LoVo (cell line): ENCODE data around the gene PPEF1.
A peak's percentile ranks its signal among the peaks of the same experiment; 100 is the strongest.
"Not testable (repeated sequence)": the region's sequence is repeated elsewhere in the genome, so short reads cannot be mapped to it uniquely, and the experiment has no call there.

Experiments
- DNase-seq: peaks from one replicate; pipeline ENCODE4 v3.0.0-alpha.2; 2016; ENCODE audit warnings: low spot score

Gene PPEF1

DNA sequence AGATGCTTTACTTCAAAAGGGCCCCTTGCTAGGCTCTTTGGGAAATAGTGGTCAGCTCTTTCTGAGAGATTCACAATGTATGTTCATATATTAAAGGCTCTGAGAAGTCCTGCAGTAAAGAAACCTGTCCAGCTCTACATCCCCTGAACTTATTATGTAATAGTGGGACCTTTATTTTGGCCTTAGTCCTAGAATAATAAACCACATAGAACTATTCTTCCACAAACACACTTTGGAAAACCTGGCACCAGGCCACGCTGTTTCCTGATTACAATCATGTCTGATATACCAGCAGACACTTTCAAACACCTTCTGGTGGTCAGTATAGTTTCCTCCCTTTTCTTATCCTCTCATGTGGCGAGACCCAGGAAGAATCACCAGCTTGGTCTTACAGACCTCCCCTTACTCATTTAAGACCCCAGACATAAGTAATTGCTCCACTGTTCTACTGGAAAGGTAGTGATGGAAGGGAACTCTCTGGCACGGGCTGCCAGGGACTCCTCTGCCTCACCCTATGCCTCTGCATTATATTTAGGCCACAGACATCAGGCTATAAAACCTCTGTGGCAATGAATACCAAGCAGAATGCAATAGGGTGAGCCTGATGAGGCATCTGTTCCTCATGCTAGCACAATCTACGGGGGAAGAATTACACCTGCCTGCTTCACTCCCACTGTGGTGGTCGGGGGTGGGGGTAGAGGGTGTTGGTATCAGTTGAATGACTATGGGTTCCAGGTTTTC, 5.7 kb upstream of the PPEF1 start:
- DNase-seq = peak; percentile 3

DNA sequence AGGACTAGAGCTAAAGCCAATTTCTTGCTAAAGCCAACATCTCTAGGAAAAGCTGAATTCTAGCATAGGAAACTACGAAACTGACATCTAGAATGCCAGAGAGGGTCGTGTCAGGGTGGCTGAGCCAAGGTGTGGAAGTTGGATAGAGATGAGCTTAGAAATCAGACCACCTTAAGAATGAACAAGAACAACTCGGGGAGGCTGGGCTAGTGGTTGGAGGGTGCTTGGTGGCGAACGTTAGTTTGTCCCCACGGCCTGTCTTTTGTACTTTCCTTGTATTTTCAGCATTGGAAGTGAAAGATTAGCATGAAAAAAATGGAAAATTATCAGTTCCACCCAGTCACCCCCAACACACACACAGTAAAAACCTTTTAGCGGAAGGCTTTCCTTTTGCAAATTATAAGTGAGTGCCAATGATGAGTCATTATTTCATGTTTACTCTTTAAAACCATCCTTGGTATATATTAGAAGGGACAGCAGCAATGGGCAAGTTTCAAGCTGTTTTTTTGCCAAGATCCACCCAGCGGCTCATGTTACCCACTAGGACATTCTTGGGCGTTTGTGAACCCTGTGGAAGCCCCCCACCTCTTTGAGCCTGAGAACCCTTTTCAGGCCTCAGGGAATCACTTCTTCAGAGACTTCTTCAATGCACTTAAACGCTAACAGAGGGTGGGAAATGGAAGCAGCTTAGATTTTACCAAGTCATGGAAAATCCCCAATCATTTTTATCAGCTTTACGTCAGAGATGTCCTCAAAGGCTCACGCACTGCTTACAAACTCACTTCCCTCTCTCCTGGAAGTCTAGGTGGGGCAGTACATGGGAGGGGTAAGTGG, 4.9 kb upstream of the PPEF1 start:
- DNase-seq = peak; percentile 29

DNA sequence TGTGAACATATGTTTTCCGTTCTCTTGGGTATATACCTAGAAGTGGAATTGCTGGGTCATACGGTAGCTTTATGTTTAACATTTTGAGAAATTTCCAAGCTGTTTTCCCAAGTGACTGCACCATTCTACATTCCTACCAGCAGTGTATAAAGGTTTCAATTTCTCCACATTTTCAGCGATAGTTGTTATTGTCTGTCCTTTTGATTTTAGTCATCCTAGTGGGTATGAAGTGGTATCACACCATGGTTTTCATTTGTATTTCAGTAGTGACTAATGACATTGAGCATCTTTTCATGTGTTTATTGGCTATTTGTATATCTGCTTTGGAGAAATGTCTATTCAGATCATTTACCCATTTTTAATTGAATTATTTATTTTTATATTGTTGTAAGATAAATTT, 2.4 kb downstream of the PPEF1 start:
- DNase-seq = no peak

DNA sequence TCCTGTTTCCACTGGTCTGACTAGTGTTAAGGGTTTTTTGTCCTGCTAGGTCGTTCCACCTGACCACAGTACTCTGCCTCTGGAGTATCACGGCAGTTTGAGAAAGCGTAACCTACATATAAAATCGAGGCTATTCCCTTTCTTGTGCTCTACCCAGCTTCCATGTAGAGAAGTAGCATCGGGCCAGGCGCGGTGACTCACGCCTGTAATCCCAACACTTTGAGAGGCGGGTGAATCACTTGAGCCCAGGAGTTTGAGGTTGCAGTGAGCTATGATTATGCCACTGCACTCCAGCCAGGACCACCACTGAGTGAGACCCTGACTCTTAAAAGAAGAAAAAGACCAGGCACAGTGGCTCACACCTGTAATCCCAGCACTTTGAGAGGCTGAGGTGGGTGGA, 7.5 kb downstream of the PPEF1 start:
- no peak for DNase-seq

DNA sequence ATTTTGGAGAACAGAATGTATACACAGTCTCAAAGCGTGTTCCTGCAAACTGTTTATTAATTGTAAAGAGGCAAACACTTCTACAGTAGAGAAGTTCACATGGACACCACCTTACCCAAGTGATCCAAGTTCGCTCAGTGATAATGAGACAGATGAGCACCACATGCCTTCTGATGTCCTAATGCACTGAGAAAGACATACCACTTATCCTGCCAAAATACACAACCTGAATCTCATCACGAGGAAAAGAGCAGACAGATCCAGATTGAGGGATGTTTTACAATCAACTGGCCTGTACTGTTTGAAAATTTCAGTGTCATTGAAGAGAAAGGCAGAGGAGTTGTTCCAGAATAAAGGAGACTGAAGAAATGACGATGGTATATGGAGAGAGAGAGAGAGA, 12.4 kb downstream of the PPEF1 start:
- DNase-seq = no peak

- no peak for DNase-seq
Observed at GRCh38 chrX:18721683-18722499, 14.4 kb downstream of the PPEF1 start.

- no peak for DNase-seq
Observed at GRCh38 chrX:18722500-18723071, 15.1 kb downstream of the PPEF1 start.

DNA sequence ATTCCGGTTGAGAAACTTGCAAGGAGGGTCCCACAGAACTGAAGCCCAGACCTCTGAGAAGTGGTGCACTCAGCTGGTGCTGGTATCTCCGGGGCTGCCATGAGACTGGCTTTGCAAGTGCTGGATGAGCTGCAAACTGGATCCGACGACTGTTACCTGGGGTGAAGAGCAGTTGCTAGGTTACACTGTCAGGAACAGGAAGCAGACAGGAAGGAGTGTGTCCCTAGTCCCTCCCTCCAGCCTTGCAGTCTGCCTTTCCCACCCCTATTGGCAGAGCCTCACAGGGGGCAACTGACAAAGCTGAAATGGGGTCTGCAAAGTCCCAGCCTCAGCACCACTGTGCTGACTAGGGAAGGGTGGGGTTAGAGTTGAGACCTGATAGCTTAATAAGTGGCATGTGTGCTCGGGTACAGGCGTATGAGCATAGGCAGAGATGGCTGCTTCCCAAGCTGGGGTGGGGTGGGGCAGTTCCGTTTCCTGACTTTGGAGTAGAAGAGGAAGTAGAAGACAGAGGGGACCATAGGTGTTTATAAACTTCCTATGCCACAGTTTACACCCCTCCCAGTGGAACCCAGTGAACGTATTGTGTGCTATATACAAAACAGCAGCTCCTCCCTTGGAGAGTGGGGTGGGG, 18.0 kb downstream of the PPEF1 start:
- DNase-seq = no peak

- DNase-seq = no peak
Observed at GRCh38 chrX:18733287-18733686, 25.8 kb downstream of the PPEF1 start.

DNA sequence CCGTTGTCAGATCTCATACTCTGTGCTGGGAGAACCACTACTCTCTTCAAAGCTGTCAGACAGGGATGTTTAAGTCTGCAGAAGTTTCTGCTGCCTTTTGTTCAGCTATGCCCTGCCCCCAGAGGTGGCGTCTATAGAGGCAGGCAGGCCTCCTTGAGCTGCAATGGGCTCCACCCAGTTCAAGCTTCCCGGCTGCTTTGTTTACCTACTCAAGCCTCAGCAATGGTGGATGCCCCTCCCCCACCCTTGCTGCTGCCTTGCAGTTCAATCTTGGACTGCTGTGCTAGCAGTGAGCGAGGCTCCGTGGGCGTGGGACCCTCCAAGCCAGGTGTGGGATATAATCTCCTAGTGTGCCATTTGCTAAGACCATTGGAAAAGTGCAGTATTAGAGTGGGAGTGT, 32.2 kb downstream of the PPEF1 start:
- not testable (repeated sequence) for DNase-seq

GRCh38 chrX:18748499-18748898, 41.1 kb downstream of the PPEF1 start:
- no peak for DNase-seq

GRCh38 chrX:18753631-18754030, 46.2 kb downstream of the PPEF1 start:
- DNase-seq = no peak

DNA sequence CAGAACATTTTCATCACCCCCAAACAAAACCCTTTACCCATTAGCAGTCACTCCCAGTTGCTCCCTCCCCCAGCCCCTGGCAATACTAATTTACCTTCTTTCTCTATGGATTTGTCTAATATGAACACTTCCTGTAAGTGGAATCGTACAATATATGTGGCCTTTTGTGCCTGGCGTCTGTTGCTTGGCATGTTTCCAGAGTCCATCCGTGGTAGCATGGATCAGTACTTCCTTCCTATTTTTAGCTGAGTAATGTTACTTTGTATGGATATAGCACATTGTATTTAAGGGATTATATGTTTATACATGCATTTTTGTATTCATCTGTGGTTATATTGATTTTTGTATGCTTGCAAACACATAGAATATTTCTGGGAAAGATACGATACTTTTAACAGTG, 48.2 kb downstream of the PPEF1 start:
- no peak for DNase-seq

DNA sequence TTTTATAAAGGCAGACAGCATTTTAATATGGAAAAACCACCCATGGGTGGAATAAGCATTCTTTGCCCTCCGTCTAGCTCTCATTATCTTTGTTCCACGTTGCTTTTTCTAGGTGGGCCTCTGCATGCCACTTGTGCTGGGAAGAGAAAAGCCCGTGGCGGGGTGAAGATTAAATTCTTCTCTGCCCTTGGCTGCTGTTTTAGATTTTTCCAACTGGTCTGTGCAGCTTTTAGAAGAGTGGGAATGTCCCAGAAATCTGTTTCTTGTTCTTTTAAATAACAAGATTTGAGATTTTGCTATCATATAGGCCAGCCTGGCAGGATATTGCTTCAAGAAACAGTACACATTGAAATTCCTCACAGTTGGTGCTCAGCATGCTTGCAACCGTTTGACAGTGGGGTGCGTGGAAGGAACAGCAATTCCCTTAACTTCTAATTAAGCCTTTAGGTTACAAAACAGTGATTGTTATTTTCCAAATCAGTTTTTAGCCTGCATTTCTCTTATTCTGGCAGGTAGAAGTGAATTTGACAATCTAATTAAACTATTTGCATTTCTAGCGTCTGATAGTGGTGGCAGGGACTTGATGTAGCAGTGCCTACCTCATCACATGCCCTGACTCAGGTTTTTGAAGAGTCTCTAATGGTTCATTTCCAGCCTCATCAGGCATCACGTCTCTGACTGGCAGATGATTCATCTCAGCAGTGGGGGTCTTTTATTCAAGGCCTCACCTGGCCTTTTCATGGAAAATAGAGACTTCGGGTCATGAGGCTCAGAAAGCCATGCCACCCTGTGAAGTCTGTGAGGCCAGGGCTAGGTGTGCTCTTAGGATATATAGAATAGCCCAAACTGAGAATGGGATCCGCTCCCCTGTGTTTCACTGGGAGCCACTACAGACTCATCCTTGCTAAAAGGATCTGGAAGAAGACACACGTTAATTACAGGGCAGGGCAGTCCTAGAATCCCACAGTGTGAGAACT, 50.8 kb downstream of the PPEF1 start:
- DNase-seq = no peak

DNA sequence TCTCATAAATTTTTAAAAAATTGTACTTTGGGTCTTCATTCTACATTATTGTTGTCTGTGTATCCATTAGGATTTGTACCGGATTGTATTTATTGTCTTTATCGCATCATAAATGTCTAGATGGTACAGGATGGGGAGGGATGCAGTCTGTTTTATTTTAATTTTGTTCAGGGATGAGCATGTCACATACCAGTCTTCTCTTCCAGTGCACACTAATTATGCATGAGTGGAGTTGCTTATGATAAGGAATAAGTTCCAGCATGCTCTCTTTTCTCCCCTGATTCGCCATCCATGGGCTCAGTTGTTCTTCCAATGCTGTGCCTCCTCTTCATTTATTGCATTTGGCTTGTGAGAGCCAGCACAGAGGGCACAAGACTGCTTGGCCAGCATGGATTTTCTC, 54.3 kb downstream of the PPEF1 start:
- DNase-seq = no peak

GRCh38 chrX:18763106-18763505, 55.7 kb downstream of the PPEF1 start:
- DNase-seq = not testable (repeated sequence)

GRCh38 chrX:18769364-18769763, 61.9 kb downstream of the PPEF1 start:
- DNase-seq = no peak

- no peak for DNase-seq
Observed at GRCh38 chrX:18769812-18770573, 62.5 kb downstream of the PPEF1 start.

GRCh38 chrX:18789916-18790315, 82.5 kb downstream of the PPEF1 start:
- no peak for DNase-seq

- DNase-seq = no peak
Observed at GRCh38 chrX:18792828-18793227, 85.4 kb downstream of the PPEF1 start.
